D721Med (cell line): ENCODE data around the gene ZNF496.
"Not testable (repeated sequence)": the region's sequence is repeated elsewhere in the genome, so short reads cannot be mapped to it uniquely, and the experiment has no call there.

ENCODE experiments used
- DNase-seq: peaks from one replicate; pipeline ENCODE4 v3.0.0; 2011; ENCODE audit warnings: low spot score; ENCODE audit not compliant: insufficient read length
- FAIRE-seq: peaks from 2 replicates; lab custom pipeline; 2011; peaks lifted over from hg19 to GRCh38; lab: Jason Lieb, UNC
- TF ChIP-seq, protein P1 (sequence below): IDR thresholded peaks from 2 replicates; pipeline ENCODE4 v1.5.1; 2012; ENCODE audit warnings: mild to moderate bottlenecking, control low read depth; ENCODE audit not compliant: insufficient read depth; ENCODE audit errors: missing control alignments

Gene ZNF496

DNA sequence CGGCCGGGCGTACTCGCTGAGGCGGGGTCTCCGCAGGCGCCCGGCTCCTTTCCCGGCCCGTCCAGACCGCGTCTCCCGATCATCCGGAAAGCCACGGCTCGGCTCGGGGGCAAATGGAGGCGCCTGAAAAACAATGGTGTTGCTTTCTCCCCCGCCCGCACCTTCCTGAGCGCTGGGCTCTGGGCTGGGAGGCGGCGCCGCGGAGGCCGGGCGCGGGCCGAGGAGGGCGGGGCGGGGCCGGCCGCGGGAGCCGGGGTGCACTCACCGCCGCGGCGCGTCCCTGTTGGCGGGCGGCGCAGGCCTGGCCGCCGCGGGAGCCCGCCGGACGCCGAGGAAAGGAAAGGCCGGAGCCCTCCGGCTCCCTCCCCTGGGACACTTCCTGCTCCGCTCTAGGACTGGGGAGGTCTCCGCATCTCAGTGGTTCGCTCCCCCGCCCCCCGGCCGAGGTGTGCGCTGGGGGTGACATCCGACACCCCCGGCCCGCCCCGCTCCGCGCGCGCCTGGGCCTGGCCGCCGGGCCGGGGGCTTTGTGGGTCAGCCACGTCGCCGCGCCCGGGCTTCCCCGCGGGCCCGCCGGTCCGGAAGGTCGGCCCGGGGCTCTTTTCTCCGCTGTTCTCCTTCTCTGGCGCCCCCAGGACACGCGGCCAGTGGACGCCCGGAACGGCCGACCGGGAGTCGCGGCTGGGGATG lies at the start of gene ZNF496:
Gene ZNF496 (minus strand): TSS at position 343 of the 690 bp plus-strand sequence. CDS start 2,289 bp downstream, outside the sequence.
- FAIRE-seq = no peak
- DNase-seq = peak; percentile 91
- TF ChIP-seq, protein P1, sequence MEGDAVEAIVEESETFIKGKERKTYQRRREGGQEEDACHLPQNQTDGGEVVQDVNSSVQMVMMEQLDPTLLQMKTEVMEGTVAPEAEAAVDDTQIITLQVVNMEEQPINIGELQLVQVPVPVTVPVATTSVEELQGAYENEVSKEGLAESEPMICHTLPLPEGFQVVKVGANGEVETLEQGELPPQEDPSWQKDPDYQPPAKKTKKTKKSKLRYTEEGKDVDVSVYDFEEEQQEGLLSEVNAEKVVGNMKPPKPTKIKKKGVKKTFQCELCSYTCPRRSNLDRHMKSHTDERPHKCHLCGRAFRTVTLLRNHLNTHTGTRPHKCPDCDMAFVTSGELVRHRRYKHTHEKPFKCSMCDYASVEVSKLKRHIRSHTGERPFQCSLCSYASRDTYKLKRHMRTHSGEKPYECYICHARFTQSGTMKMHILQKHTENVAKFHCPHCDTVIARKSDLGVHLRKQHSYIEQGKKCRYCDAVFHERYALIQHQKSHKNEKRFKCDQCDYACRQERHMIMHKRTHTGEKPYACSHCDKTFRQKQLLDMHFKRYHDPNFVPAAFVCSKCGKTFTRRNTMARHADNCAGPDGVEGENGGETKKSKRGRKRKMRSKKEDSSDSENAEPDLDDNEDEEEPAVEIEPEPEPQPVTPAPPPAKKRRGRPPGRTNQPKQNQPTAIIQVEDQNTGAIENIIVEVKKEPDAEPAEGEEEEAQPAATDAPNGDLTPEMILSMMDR = no peak

DNA sequence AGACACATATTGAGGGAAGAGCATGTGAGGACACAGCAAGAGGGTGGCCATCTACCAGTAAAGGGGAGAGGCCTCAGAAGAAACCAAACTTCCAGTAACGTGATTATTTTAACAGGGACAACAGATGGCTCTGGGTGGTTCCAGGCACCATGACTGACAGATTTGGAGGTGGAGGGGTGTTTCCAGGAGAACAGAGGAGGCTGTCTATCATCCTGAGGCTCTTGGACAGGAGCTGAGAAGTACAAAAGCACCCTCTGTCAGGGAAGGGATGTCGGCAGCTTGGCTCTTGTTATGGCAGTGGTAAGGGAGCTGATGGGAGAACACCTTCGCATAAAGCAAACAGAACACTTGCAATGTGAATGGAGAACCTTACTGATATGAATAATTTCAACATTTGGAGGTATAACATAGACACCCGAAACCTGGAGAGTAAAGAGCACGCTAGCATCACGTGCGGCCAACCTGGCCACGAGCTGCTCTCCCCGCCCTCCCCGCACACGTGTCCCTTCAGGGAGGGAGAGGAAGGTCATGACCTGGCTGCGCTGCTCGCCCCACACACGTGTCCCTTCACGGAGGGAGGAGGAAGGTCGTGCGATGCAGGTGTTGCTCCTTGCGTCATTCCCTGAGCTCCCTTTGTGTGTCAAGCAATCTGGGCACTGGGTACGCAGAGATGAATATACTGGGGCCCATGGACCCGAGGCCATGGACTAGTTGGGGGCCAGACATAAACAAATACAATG lies 46.8 kb upstream of the ZNF496 start:
- FAIRE-seq (no peak), DNase-seq (no peak)
- TF ChIP-seq, protein P1 = no peak

DNA sequence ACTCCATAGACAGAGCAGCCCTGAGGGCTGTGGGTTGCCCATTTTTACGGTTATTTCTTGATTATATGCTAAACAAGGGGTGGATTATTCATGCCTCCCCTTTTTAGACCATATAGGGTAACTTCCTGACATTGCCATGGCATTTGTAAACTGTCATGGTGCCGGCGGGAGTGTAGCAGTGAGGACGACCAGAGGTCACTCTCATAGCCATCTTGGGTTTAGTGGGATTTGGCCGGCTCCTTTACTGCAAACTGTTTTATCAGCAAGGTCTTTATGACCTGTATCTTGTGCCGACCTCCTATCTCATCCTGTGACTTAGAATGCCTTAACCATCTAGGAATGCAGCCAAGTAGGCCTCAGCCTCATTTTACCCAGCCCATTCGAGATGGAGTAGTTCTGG lies 46.0 kb upstream of the ZNF496 start:
- FAIRE-seq, DNase-seq: not testable (repeated sequence)

DNA sequence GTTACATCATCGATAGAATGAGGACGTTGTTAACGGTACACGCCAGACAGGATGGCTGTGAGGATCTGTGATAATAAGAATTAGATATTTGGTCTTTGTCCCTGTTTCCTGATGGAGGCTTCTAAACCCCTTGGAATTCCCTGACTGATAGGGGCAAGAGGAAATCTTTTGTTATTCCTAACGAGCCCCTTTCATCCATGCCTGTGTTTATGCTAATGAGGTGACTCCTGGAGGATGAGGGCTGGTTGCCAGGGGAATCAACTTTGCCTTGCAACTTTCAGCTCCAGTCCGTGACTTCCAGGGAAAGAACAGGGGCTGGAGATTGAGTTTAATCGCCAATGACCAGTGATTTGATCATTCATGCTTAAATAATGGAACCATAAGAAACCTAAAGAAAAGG lies 45.0 kb upstream of the ZNF496 start:
- DNase-seq (no peak), FAIRE-seq (no peak)
- TF ChIP-seq, protein P1 = no peak

DNA sequence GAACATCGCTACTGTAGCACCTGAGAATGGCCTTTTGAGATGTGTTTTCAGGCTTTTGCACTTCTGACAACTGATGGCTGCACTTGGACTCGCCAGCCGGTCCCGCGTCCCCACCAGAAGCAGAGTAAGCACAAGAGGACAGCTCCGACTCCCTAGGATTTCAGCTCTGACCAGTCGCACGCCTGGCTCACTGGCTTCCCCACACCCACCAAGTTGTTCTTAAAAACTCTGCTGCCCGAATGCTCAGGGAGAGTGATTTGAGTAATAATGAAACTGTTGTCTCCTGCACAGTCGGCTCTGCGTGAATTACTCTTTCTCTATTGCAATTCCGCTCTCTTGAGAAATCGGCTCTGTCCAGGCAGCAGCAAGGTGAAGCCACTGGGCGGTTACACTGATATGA lies 44.1 kb upstream of the ZNF496 start:
- FAIRE-seq (no peak), DNase-seq (no peak)
- TF ChIP-seq, protein P1 = no peak

DNA sequence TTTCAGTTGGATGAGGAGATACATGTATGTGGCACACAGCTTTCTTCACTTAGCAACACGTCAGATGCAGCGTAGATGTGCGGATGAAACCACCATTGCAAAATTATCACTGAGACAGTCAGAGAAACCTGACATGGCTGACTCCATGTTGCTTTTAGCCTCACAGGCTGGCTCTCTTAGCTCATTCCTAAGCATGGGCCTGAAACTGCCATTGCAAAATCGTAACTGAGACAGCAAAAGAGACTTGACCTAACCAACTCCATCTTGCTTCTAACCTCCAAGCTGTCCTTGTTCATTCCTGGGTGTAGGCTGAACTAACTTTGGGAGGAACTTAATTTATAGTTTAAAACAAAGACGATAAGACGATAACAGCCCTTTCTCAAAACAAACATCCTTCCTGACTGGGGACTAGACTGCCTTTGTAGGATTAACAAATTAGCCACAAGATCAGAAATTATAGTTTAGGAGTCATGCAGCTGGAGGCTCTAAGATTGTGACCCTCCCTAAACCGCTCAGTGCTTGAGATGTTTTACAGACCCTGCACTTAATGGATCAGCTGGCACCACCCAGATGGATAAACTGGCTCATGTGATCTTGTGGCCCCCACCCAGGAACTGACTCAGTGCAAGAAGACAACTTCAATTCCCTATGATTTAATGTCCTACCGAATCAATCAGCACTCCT lies 43.1 kb upstream of the ZNF496 start:
- FAIRE-seq, DNase-seq: not testable (repeated sequence)

DNA sequence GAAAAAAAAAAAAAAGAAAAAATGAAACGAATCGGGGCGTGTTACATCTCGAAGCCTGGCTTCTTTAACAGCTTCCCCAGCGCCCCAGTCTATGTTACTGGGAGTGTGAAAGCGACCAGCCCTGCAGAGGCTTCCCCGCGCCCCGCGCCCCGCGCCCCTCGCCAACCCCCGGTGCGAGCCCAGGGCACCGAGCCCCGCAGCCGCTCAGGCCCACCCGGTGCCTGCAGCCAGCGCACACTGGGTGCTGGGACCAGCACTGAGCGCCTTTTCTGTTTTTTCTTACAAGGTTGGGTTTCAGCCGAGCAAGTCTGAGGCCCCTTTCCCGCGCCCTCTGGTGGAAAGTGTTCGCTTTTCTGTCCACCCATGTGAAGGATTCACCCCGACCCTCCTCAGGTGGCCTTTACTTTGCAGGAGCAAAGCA lies 42.1 kb upstream of the ZNF496 start:
- TF ChIP-seq, protein P1 = peak; percentile 24
- DNase-seq = no peak

More for the DNA sequence above, 42.1 kb upstream of the ZNF496 start:
- no peak for FAIRE-seq
